ENCODE data around the gene LONP1.
A peak's percentile ranks its signal among the peaks of the same experiment; 100 is the strongest.
"Not testable (repeated sequence)": the region's sequence is repeated elsewhere in the genome, so short reads cannot be mapped to it uniquely, and the experiment has no call there.

The LONP1 gene

GRCh38 chr19:5719961-5720790 lies at the start of gene LONP1, which contains the start of gene CATSPERD:
Gene LONP1 (minus strand): TSS chr19:5720146. CDS start chr19:5720132, 14 bp downstream.
Gene CATSPERD (plus strand): TSS chr19:5720637. CDS start chr19:5720738, 101 bp downstream.
- DNase-seq (ENCODE audit: low read depth in 2 of 2) = peak; percentile 96 to 98

- no peak for DNase-seq (ENCODE audit: low read depth in 2 of 2)
Measured at GRCh38 chr19:5767949-5768348, 48.0 kb upstream of the LONP1 start.

GRCh38 chr19:5765220-5765619 lies 45.3 kb upstream of the LONP1 start:
- no peak for DNase-seq (ENCODE audit: low read depth in 2 of 2)

- DNase-seq (ENCODE audit: low read depth in 2 of 2) = no peak
Measured at GRCh38 chr19:5762608-5763217, 42.8 kb upstream of the LONP1 start.

- DNase-seq (ENCODE audit: low read depth in 2 of 2) = no peak
Measured at GRCh38 chr19:5753743-5754142, 33.8 kb upstream of the LONP1 start.

GRCh38 chr19:5751709-5752108 lies 31.8 kb upstream of the LONP1 start:
- no peak for DNase-seq (ENCODE audit: low read depth in 2 of 2)

- no peak for DNase-seq (ENCODE audit: low read depth in 2 of 2)
Measured at GRCh38 chr19:5749505-5749904, 29.6 kb upstream of the LONP1 start.

- not testable (repeated sequence) for DNase-seq (ENCODE audit: low read depth in 2 of 2)
Measured at GRCh38 chr19:5748920-5749319, 29.0 kb upstream of the LONP1 start.

GRCh38 chr19:5744999-5745398 lies 25.1 kb upstream of the LONP1 start:
- DNase-seq (ENCODE audit: low read depth in 2 of 2) = not testable (repeated sequence)

- DNase-seq (ENCODE audit: low read depth in 2 of 2) = no peak
Measured at GRCh38 chr19:5743630-5744029, 23.7 kb upstream of the LONP1 start.

GRCh38 chr19:5742051-5742450 lies 22.1 kb upstream of the LONP1 start:
- DNase-seq (ENCODE audit: low read depth in 2 of 2) = no peak

- no peak for DNase-seq (ENCODE audit: low read depth in 2 of 2)
Measured at GRCh38 chr19:5738423-5738822, 18.5 kb upstream of the LONP1 start.

- DNase-seq (ENCODE audit: low read depth in 2 of 2) = not testable (repeated sequence)
Measured at GRCh38 chr19:5733172-5733571, 13.2 kb upstream of the LONP1 start.

GRCh38 chr19:5727453-5728050 lies 7.6 kb upstream of the LONP1 start:
- no peak for DNase-seq (ENCODE audit: low read depth in 2 of 2)

GRCh38 chr19:5719274-5719960 lies 529 bp downstream of the LONP1 start:
- DNase-seq (ENCODE audit: low read depth in 2 of 2) = no peak

- peak in 1 of 2 donors; percentile 40 for DNase-seq (ENCODE audit: low read depth in 2 of 2)
Measured at GRCh38 chr19:5718579-5719273, 1.2 kb downstream of the LONP1 start.

- peak in 1 of 2 donors; percentile 62 for DNase-seq (ENCODE audit: low read depth in 2 of 2)
Measured at GRCh38 chr19:5718037-5718578, 1.8 kb downstream of the LONP1 start.

- DNase-seq (ENCODE audit: low read depth in 2 of 2) = no peak
Measured at GRCh38 chr19:5717215-5717935, 2.6 kb downstream of the LONP1 start.

GRCh38 chr19:5714816-5715215 lies 5.1 kb downstream of the LONP1 start:
- no peak for DNase-seq (ENCODE audit: low read depth in 2 of 2)

- no peak for DNase-seq (ENCODE audit: low read depth in 2 of 2)
Measured at GRCh38 chr19:5713228-5713627, 6.7 kb downstream of the LONP1 start.

All from stimulated activated CD8-positive, alpha-beta memory T cell treated with anti-CD3 and anti-CD28 coated beads, Interleukin-2, amount 100 ng/mL, for 48 hours (primary cell).